PC-3 (cell line): ENCODE measurements around the gene MYO1C. TPM values are rescaled to one million over a fixed set of nuclear protein-coding genes. Genes with fewer than 3 reads are reported as not detected.
"Not testable (repeated sequence)": the region's sequence is repeated elsewhere in the genome, so short reads cannot be mapped to it uniquely, and the experiment has no call there.

Experiments used
- ATAC-seq: fragments of 200-7000 bp; cut with Tn5 transposase; 2 replicates; pipeline ENCODE4 v1.9.1; 2020; ENCODE audit warnings: mild to moderate bottlenecking, moderate library complexity
- BruUV-seq: library from RNA; stranded (reverse); fragments of 400-500 nt; replicated peaks from 2 replicates; lab custom pipeline; 2021; lab: Mats Ljungman, UMichigan
- CTCF ChIA-PET: fragments of 300-600 bp; sonication (Branson Sonifier 250); formaldehyde crosslinking; loops from one replicate; lab custom pipeline; 2022; ENCODE audit warnings: antibody characterized with exemption; lab: Charles Lee
- POLR2A ChIA-PET: fragments of 300-600 bp; sonication (Branson Sonifier 250); formaldehyde crosslinking; loops from one replicate; lab custom pipeline; 2022; ENCODE audit warnings: antibody characterized with exemption; ENCODE audit not compliant: unreplicated experiment; lab: Charles Lee
- DNase-seq: peaks from one replicate; pipeline ENCODE4 v3.0.0-alpha.2; 2015
- H2AFZ ChIP-seq: fragments of 300-600 bp; sonication (generic); 2 replicates; pipeline ENCODE4 v1.6.0; 2016; ENCODE audit warnings: antibody characterized with exemption, low read length
- H3F3A ChIP-seq: fragments of 300-600 bp; sonication (generic); one replicate; pipeline ENCODE4 v1.6.0; 2017; ENCODE audit warnings: antibody characterized with exemption, low read length, control low read depth, mild to moderate bottlenecking; ENCODE audit not compliant: unreplicated experiment
- H3K27ac ChIP-seq: fragments of 300-600 bp; sonication (generic); 2 replicates; pipeline ENCODE4 v1.5.1; 2016; ENCODE audit warnings: mild to moderate bottlenecking, low read length
- H3K27me3 ChIP-seq: fragments of 300-600 bp; sonication (generic); 2 replicates; pipeline ENCODE4 v1.6.1; 2016; ENCODE audit warnings: low read length, mixed read lengths
- H3K36me3 ChIP-seq: fragments of 300-600 bp; sonication (generic); 2 replicates; pipeline ENCODE4 v1.6.1; 2016; ENCODE audit warnings: low read depth, mixed run types, low read length, mixed read lengths
- H3K4me1 ChIP-seq: fragments of 300-600 bp; sonication (generic); 2 replicates; pipeline ENCODE4 v1.5.1; 2016; ENCODE audit warnings: low read length; ENCODE audit not compliant: insufficient read depth
- H3K4me2 ChIP-seq: fragments of 300-600 bp; sonication (generic); 2 replicates; pipeline ENCODE4 v1.6.0; 2016; ENCODE audit warnings: low read length
- H3K4me3 ChIP-seq: fragments of 300-600 bp; sonication (generic); 2 replicates; pipeline ENCODE4 v1.5.1; 2016; ENCODE audit warnings: mild to moderate bottlenecking, low read length, mixed read lengths
- H3K79me2 ChIP-seq: fragments of 300-600 bp; sonication (generic); 2 replicates; pipeline ENCODE4 v1.6.1; 2017; ENCODE audit warnings: low read length, mixed read lengths
- H3K9ac ChIP-seq: fragments of 300-600 bp; sonication (generic); 2 replicates; pipeline ENCODE4 v1.6.0; 2016; ENCODE audit warnings: mild to moderate bottlenecking, low read length
- H3K9me2 ChIP-seq: fragments of 300-600 bp; sonication (generic); replicated peaks from 2 replicates; pipeline ENCODE4 v1.6.1; 2016; ENCODE audit warnings: mixed run types, low read length, mixed read lengths
- H3K9me3 ChIP-seq: fragments of 300-600 bp; sonication (generic); 2 replicates; pipeline ENCODE4 v1.6.1; 2016; ENCODE audit warnings: low read length, mixed read lengths
- H4K20me1 ChIP-seq: fragments of 300-600 bp; sonication (generic); 2 replicates; pipeline ENCODE4 v1.6.1; 2016; ENCODE audit warnings: low read length, mixed read lengths
- EZH2 ChIP-seq: fragments of 300-600 bp; sonication (generic); IDR thresholded peaks from one replicate; pipeline ENCODE4 v1.6.1; 2017; ENCODE audit warnings: antibody characterized with exemption, mild to moderate bottlenecking, low read length; ENCODE audit not compliant: unreplicated experiment
- EZH2phosphoT487 ChIP-seq: fragments of 300-600 bp; sonication (generic); IDR thresholded peaks from 2 replicates; pipeline ENCODE4 v1.6.1; 2018; ENCODE audit warnings: mild to moderate bottlenecking, antibody characterized with exemption, low read length, borderline replicate concordance
- intact Hi-C: fragments of 100-400 bp; cut with micrococcal nuclease; formaldehyde crosslinking; loops from 2 replicates; pipeline ENCODE4 v1.9.0; 2023
- total RNA-seq: library from RNA; depleted of rRNA; stranded (reverse); fragments of >200 nt; gene quantifications from 2 replicates; pipeline ENCODE4 v1.2.3, GENCODE V29; 2014
- TF ChIP-seq, protein P1 (sequence below): fragments of 300-600 bp; sonication (generic); conservative IDR thresholded peaks from 2 replicates; pipeline ENCODE4 v1.5.1; 2017; ENCODE audit warnings: antibody characterized with exemption, low read depth, mild to moderate bottlenecking, low read length

Gene MYO1C
- total RNA-seq, 1 experiment from 2014 or later: 76.4 TPM

DNA sequence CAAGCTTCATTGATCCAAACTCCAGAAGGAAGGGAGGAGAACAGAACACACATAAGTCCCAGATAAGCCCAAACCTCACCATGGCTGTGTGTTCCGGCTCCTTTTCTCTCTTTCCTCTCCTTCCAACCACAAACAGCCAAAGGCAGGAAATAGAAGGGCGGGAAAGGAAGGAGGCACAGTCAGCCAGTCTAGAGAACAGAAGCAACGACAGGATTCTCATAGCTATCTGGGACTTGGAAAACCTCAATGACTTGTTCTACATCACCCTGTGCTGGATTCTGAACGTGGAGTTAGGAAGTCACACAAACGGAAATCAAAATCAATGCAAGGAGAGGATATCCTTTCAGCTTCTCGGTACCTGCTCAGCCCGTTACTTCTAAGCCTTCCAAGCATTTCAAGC, 45.4 kb downstream of the MYO1C start:
- TF ChIP-seq, protein P1, sequence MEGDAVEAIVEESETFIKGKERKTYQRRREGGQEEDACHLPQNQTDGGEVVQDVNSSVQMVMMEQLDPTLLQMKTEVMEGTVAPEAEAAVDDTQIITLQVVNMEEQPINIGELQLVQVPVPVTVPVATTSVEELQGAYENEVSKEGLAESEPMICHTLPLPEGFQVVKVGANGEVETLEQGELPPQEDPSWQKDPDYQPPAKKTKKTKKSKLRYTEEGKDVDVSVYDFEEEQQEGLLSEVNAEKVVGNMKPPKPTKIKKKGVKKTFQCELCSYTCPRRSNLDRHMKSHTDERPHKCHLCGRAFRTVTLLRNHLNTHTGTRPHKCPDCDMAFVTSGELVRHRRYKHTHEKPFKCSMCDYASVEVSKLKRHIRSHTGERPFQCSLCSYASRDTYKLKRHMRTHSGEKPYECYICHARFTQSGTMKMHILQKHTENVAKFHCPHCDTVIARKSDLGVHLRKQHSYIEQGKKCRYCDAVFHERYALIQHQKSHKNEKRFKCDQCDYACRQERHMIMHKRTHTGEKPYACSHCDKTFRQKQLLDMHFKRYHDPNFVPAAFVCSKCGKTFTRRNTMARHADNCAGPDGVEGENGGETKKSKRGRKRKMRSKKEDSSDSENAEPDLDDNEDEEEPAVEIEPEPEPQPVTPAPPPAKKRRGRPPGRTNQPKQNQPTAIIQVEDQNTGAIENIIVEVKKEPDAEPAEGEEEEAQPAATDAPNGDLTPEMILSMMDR: no peak
- TF ChIP-seq EZH2 (no peak), EZH2phosphoT487 (no peak)
- no peaks in the 10 kb centered on the region for H3K9me2 ChIP-seq

DNA sequence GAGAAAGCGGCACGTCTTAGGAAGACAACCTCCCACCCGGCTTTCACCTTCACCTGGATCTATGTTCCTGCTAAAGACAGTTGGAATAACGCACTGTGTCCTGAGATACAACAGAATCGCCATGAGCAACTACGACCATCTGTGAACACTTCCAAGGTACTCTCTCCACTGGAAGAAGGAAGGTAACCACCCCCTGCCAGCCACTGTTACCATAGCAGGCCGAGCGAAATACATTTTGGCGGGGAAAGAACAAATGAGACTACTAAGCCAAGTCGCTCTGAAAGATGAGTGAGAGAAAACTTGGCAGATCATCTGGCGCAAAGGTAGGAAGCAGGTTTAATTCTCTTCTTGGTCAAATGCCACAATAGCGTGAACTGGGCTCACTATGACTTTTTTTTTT, 46.3 kb downstream of the MYO1C start:
- Histone ChIP-seq H3K27me3 (no peaks in the 10 kb centered on the region), H2AFZ (no peak overlapping the region), H3K4me3 (no peak overlapping the region), H4K20me1 (peaks cover 9% of the 10 kb centered on the region), H3K79me2 (peaks cover 88% of the 10 kb centered on the region), H3K9me3 (no peaks in the 10 kb centered on the region), H3K9ac (no peak overlapping the region), H3K9me2 (no peaks in the 10 kb centered on the region), H3K27ac (no peak overlapping the region), H3F3A (no peaks in the 10 kb centered on the region), H3K4me1 (no peaks in the 10 kb centered on the region), H3K4me2 (no peak overlapping the region), H3K36me3 (no peaks in the 10 kb centered on the region; the same call in 1 of the 2 replicates)
- ATAC-seq (no peak), DNase-seq (no peak)
- TF ChIP-seq EZH2 (no peak), EZH2phosphoT487 (no peak)
- TF ChIP-seq, protein P1: no peak
- CTCF ChIA-PET: no interaction called here
- POLR2A ChIA-PET: no interaction called here
- no TSS peak for BruUV-seq
- intact Hi-C loops: no loop called here

More for the DNA sequence above, 45.4 kb downstream of the MYO1C start:
- no peaks in the 10 kb centered on the region for H3F3A ChIP-seq
- H4K20me1 ChIP-seq: peaks cover 9% of the 10 kb centered on the region
- ATAC-seq: no peak
- no TSS peak for BruUV-seq
- no peak overlapping the region for H2AFZ ChIP-seq
- intact Hi-C loops: no loop called here
- no peak overlapping the region for H3K4me2 ChIP-seq
- CTCF ChIA-PET: no interaction called here
- H3K27me3 ChIP-seq: no peaks in the 10 kb centered on the region
- H3K9ac ChIP-seq: no peak overlapping the region
- no peak overlapping the region for H3K4me3 ChIP-seq
- H3K79me2 ChIP-seq: peaks cover 89% of the 10 kb centered on the region
- H3K4me1 ChIP-seq: no peaks in the 10 kb centered on the region
- no peaks in the 10 kb centered on the region; the same call in 1 of the 2 replicates for H3K36me3 ChIP-seq
- no peak overlapping the region for H3K27ac ChIP-seq
- POLR2A ChIA-PET: no interaction called here
- no peak for DNase-seq
- H3K9me3 ChIP-seq: no peaks in the 10 kb centered on the region

DNA sequence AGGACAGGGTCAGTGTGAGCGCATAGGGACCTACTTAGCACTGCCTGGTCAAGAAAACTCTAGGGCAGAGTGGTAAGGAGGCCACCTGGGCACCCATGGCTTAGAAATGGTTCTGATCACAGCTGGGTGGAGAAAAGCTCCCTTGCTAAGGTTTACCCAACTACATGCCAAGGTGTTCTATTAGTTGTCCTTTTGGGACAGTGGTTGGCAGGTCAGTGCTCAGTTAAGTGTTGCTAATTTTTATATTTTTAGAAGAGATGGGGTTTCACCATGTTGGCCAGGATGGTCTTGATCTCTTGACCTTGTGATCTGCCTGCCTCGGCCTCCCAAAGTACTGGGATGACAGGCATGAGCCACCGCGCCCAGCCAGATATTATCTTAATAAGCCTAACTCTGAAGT, 46.8 kb downstream of the MYO1C start:
- H3K4me2 ChIP-seq, BruUV-seq, H3K9me2 ChIP-seq, DNase-seq, H3K9ac ChIP-seq, H3K4me3 ChIP-seq, H3K4me1 ChIP-seq, ATAC-seq, H3K36me3 ChIP-seq, H2AFZ ChIP-seq, H3K27ac ChIP-seq, H3K27me3 ChIP-seq, H3F3A ChIP-seq, H4K20me1 ChIP-seq, H3K9me3 ChIP-seq, POLR2A ChIA-PET, CTCF ChIA-PET, intact Hi-C loops: not testable (repeated sequence)
- H3K79me2 ChIP-seq: peaks cover 88% of the 10 kb centered on the region

DNA sequence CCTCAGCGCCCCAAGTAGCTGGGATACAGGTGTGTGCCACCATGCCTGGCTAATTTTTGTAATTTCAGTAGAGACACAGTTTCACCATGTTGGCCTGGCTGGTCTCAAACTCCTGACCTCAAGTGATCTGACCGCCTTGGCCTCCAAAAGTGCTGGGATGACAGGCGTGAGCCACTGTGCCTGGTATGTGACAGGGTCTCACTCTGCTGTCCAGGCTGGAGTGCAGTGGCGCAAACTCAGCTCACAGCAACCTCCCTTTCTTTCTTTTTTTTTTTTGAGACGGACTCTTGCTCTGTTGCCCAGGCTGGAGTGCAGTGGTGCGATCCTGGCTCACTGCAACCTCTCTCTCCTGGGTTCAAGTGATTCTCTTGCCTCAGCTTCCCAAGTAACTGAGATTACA, 49.8 kb downstream of the MYO1C start:
- intact Hi-C loops, POLR2A ChIA-PET, DNase-seq, H3K27me3 ChIP-seq, H4K20me1 ChIP-seq, CTCF ChIA-PET, H3K9ac ChIP-seq, H3K4me3 ChIP-seq, H3K4me2 ChIP-seq, H3K27ac ChIP-seq, H3K4me1 ChIP-seq, ATAC-seq, H3K36me3 ChIP-seq, H3K9me2 ChIP-seq, H3F3A ChIP-seq, H3K9me3 ChIP-seq, H2AFZ ChIP-seq, BruUV-seq: not testable (repeated sequence)
- H3K79me2 ChIP-seq: peaks cover 86% of the 10 kb centered on the region
